PC-9 (cell line): ENCODE data around the gene TMEM9.

Experiments
- EZH2 ChIP-seq: fragments of 200-600 bp; sonication (generic); IDR thresholded peaks from 2 replicates; pipeline ENCODE4 v1.8.0; 2017; ENCODE audit warnings: antibody characterized with exemption, low read depth
- TF ChIP-seq, protein P1 (sequence below): fragments of 200-600 bp; sonication (generic); conservative IDR thresholded peaks from 2 replicates; pipeline ENCODE4 v1.6.1; 2017; ENCODE audit warnings: mixed run types, antibody characterized with exemption, mild to moderate bottlenecking, moderate library complexity

DNA sequence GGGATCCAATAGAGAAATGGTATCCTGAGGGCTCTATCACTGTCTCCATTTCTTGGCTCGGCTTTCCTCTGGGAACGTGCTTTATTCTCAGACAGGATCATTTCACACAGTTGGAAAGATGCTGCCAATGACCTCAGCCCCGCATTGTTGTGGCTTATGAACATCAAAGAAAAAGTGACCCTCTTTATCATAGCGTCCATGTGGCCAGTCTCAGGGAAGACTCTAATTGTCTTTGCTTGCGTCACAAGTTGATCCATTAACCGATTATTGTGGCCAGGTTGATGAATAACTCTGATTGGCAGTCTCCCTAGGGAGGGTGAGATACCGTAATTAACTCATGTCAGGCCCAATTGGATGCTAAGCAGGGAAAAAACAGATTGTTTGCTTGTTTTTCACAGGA lies 10.4 kb upstream of the TMEM9 start:
- TF ChIP-seq, protein P1, sequence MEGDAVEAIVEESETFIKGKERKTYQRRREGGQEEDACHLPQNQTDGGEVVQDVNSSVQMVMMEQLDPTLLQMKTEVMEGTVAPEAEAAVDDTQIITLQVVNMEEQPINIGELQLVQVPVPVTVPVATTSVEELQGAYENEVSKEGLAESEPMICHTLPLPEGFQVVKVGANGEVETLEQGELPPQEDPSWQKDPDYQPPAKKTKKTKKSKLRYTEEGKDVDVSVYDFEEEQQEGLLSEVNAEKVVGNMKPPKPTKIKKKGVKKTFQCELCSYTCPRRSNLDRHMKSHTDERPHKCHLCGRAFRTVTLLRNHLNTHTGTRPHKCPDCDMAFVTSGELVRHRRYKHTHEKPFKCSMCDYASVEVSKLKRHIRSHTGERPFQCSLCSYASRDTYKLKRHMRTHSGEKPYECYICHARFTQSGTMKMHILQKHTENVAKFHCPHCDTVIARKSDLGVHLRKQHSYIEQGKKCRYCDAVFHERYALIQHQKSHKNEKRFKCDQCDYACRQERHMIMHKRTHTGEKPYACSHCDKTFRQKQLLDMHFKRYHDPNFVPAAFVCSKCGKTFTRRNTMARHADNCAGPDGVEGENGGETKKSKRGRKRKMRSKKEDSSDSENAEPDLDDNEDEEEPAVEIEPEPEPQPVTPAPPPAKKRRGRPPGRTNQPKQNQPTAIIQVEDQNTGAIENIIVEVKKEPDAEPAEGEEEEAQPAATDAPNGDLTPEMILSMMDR: no peak
- TF ChIP-seq EZH2: no peak
